Measurements from ENCODE around the gene MCM10.
"Not testable (repeated sequence)": the region's sequence is repeated elsewhere in the genome, so short reads cannot be mapped to it uniquely, and the experiment has no call there.

The MCM10 gene

DNA sequence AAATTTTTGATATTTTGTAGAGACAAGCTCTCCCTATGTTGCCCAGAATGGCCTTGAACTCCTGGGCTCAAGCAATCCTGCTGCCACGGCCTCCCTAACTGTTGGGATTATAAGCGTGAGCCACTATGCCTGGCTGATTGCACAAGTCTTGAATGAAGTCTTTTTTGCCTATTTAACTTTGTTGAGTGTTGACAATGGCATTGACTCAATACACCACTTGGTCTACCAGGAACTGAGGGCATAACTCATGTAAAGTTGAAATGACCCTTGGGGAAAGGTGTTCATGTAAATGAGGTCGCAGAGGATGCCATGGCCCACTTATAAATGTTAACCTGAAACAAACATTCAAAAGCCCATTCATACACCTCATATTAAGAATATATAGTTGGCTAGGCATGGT lies 80.3 kb downstream of the MCM10 start:
- DNase-seq: no peak
- Mint-ChIP-seq H3K9me3 (no peaks in the 10 kb centered on the region), H3K27me3 (peaks cover 0 to 2% of the 10 kb centered on the region in 2 donors), H3K27ac (no peak overlapping the region), H3K4me3 (no peak overlapping the region), H3K36me3 (no peaks in the 10 kb centered on the region), H3K4me1 (no peaks in the 10 kb centered on the region)
- ATAC-seq (replicated peaks): no peak

DNA sequence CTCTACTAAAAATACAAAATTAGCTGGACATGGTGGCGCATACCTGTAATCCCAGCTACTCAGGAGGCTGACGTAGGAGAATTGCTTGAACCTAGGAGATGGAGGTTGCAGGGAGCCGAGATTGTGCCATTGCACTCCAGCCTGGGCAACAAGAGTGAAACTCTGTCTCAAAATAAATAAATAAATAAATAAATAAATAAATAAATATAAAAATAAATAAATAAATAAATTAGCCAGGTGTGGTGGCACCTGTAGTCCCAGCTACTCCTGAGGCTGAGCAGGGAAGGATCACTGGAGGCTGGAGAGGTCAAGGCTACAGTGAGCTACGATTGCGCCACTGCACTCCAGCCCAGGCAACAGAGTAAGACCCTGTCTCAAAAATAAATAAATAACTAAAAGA lies 80.9 kb downstream of the MCM10 start:
- not testable (repeated sequence) for H3K27ac Mint-ChIP-seq; H3K9me3 Mint-ChIP-seq; H3K36me3 Mint-ChIP-seq; H3K27me3 Mint-ChIP-seq; H3K4me3 Mint-ChIP-seq; DNase-seq; H3K4me1 Mint-ChIP-seq; ATAC-seq (replicated peaks)

DNA sequence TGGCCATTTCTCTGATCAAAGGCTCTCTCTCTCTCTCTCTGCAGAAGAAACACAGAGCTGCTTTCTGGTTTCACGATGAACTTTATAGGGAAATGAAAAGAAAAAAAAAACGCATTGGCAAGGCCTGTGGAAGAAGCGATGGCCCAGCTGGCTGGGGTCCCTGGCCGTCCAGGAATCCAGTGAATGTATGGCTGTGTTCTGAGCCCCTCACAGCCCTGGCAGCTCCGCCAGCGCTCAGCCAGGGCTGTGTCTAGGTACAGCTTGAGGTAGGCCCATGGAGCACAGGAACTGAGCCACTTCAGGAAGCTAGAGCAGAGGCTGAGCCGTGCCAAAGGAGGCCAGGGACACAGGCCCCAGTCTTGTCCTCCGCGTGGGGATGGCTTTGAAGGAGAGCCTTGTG lies 85.9 kb downstream of the MCM10 start:
- no peak overlapping the region for H3K4me3 Mint-ChIP-seq
- no peaks in the 10 kb centered on the region for H3K36me3 Mint-ChIP-seq
- no peaks in the 10 kb centered on the region for H3K27me3 Mint-ChIP-seq
- no peak for ATAC-seq (replicated peaks)
- H3K4me1 Mint-ChIP-seq: peaks cover under 1 to 2% of the 10 kb centered on the region in 2 donors
- no peaks in the 10 kb centered on the region for H3K9me3 Mint-ChIP-seq
- no peak for DNase-seq
- no peak overlapping the region for H3K27ac Mint-ChIP-seq

DNA sequence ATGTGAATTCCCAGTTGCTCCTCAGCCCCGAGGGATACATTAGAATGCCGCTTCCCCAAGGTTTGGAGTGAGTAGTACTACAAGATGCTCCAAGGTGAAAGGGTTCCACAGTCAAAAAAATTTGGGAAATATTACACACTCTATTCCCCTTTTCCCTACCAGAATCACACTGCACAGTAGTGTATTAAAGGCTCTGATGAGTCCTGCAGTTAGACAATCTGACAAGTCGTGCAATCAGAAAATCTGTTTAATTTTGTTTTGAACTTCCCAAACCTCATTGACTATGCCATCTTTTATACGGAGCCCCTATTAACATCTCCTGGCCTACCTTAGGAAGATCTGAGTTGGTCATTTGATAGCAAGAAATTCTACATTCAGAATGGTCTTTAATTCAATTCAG lies 86.4 kb downstream of the MCM10 start:
- Mint-ChIP-seq H3K27me3 (no peaks in the 10 kb centered on the region), H3K9me3 (no peaks in the 10 kb centered on the region), H3K4me3 (no peak overlapping the region), H3K27ac (no peak overlapping the region), H3K4me1 (peaks cover 5 to 6% of the 10 kb centered on the region in 2 donors), H3K36me3 (no peaks in the 10 kb centered on the region)
- DNase-seq: no peak
- ATAC-seq (replicated peaks): no peak

DNA sequence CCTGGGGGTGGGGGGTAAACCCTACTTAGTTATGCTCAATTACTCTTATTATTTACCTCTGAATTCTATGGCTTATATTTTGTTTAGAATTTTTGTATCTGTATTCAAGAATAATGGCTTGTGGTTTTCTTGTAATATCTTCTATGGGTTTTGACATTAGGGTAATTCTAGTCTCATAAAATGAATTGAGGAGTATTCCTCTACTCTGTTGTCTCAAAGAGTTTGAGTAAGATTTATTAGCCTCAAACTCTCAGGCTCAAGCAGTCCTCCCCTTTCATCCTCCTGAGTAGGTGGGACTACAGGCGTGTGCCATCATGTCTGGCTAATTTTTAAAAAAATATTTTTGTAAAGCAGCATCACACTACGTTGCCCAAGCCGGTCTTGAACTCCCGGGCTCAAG lies 92.4 kb downstream of the MCM10 start:
- Mint-ChIP-seq H3K27ac (no peak overlapping the region), H3K4me1 (peaks cover 6 to 7% of the 10 kb centered on the region in 2 donors), H3K9me3 (no peaks in the 10 kb centered on the region), H3K36me3 (no peaks in the 10 kb centered on the region), H3K27me3 (no peaks in the 10 kb centered on the region), H3K4me3 (no peak overlapping the region)
- no peak for DNase-seq
- ATAC-seq (replicated peaks): no peak

DNA sequence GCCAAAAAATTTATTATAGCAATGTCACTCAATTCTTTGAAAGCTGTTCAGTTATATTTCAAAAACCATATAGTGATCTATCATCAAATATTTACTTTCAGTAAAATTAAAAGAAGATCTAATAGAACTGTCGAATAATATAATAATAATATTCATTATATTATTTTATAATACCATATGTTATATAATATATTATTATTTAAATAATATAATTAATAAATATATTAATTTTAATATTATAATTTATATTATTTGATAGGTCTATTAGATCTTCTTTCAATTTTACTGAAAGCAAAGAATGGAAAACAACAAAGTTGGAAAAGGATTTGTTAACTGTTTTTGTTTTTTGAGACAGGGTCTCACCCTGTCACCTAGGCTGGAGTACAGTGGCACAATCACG lies 95.3 kb downstream of the MCM10 start:
- no peak overlapping the region for H3K27ac Mint-ChIP-seq
- H3K4me1 Mint-ChIP-seq: peaks cover 6% of the 10 kb centered on the region in 2 donors
- no peak for DNase-seq
- H3K9me3 Mint-ChIP-seq: peaks cover 2 to 4% of the 10 kb centered on the region in 2 donors
- no peaks in the 10 kb centered on the region for H3K36me3 Mint-ChIP-seq
- ATAC-seq (replicated peaks): no peak
- no peaks in the 10 kb centered on the region for H3K27me3 Mint-ChIP-seq
- no peak overlapping the region for H3K4me3 Mint-ChIP-seq

DNA sequence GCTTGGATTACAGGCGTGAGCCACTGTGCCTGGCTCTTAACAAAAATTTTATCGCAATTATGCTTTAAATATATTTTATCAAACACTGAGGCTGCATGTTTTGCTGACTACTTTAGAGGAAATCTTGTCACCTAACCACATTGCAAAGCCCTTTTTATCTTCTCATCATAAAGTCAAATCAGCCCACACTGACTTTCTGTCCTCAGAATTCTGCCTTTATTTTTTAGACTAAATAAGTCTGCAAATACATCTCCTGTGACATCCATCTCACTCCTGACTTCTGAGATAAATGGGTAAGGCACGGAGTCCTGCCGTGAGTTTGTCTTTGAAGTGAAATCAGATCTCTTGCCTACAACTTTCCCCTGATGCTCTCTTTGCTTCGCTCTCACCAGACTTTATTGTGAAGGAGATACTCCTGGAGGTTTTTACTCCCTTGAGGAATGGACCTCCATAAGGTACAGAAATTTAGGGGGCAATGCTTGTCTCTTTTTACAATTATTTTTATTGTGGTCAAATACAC lies 96.3 kb downstream of the MCM10 start:
- Mint-ChIP-seq H3K27me3 (peaks cover 0 to 3% of the 10 kb centered on the region in 2 donors), H3K4me3 (no peak overlapping the region), H3K27ac (no peak overlapping the region), H3K9me3 (peaks cover 2 to 4% of the 10 kb centered on the region in 2 donors), H3K36me3 (no peaks in the 10 kb centered on the region), H3K4me1 (peaks cover 1 to 2% of the 10 kb centered on the region in 2 donors)
- ATAC-seq (replicated peaks): no peak
- DNase-seq: no peak
